ENCODE results near the gene RNU1-2.
"Not testable (repeated sequence)": the region's sequence is repeated elsewhere in the genome, so short reads cannot be mapped to it uniquely, and the experiment has no call there.

The RNU1-2 gene

DNA sequence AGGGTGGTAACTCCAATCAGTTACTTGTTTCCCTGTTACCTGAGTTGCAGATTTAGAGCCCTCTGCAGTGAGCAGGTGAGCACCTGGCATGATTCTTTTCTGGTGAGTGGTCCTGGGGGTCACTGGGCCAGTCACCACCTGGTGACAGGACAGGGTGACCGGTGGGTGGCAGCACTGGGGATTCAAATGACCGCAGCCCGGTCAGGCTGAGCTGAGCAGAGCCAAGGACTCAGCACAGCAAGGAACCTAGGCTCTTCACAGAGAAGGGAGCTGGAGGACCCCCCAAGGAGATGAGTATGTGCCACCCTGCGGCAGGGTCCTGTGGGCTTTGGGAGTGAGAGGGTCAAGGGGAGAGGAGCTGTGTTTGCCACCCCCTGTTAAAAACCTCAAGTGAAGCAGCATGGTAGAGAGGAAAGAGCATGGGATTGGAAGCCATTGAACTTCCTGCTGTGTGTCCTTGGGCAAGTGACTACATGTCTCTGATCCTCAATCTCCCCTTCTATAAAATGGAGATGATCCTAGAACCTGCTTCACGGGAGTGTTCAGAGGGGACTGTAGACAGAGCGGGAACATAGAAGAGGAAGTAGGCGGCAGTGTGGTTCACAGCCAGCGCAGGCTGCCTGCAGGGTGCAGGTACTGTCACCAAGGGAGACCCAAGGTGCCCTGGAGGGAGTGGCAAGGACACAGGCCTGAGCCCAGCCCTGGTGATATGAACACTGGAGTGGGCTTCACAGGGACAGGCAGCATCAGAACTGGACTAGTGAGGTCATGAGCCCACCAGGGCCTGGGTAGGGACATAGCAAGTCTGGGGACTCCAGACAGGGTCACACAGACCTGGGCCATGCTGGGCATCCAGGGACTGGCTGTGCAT, 16.3 kb downstream of the RNU1-2 start:
- DNase-seq, result not testable (repeated sequence)

DNA sequence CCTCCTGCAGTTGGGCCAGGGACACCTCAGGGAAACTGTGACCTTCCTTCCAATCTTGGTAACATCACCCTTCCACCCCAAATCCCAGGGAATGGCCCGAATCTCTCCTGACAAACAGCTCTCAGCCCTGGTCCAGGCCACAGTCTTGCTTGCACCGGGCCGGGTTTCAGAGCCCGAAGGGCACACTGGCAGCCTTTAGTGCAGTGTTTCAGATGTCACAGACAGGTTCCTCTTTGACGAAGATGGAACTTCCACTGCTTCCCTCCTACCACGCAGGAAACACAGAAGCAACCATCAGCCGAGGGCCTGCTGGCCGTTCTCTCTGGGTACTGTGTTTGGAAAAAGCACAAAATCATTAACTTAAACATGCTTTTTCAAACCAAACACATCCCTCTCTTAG, 17.0 kb downstream of the RNU1-2 start:
- DNase-seq, result not testable (repeated sequence)

DNA sequence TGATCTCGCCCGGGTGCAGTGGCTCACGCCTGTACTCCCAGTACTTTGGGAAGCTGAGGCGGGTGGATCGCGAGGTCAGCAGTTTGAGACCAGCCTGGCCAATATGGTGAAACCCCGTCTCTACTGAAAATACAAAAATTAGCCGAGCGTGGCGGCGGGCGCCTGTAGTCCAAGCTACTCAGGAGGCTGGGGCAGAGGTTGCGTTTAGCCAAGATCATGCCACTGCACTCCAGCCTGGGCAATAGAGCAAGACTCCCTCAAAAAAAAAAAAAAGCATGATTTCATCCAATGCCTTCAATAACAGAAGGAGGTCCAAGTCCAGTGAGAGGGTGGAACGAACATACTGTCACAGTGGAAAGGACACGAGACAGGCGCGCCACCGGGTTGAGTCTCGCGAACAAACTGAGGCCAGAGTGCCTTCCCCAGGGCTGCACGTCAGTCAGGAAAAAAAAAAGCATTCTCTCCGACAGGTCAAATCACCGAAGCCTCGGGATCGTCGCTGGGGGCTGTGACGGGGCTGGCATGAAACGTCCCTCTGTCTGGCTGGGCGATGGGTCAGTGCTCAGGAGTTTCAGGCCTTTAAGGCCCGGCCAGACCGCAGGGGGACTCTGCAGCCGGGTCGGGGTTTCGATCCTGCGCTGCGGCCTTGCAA, 17.5 kb downstream of the RNU1-2 start:
- no peak for DNase-seq

DNA sequence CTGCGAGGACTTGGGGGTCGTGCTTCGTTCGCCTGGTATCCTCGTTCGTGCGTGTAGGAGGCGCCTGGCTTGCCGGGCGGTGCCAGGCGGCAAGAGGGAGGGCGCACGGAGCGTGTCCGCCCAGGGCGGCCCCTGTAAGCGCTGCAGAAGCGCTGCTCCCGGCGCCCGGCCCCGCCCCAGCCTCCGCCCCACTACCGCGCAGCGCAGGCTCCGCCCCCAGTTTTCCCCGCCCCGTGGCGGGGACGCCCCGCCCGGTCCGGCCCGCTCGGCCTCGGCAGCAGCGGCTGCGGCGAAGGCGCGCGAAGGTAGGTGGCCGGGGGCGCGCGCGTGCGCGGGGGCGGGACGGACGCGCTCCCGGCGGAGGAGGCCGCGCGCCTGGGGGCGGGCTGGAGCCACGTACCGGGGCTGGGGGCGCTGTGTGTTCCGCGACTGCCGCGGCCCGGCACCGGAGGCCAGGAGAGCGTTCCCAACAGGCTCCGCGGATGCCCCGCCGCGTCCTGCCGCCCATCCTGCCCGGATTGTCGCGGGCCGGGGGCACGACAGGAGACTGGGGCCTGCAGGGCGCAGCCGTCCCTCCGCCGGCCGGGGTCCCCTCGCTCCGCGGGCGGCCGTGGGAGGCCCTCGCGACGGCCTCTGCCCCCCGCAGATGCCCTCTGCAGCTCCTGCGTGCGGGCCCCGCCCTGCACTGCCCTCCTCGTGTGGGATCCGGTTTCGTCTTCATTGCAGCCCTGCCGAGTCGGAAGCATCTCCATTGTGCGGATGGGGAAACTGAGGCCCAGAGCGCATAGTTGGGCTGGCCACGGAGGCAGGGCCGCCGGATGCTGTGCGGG, 18.3 kb downstream of the RNU1-2 start:
- peak; percentile 94 for DNase-seq

DNA sequence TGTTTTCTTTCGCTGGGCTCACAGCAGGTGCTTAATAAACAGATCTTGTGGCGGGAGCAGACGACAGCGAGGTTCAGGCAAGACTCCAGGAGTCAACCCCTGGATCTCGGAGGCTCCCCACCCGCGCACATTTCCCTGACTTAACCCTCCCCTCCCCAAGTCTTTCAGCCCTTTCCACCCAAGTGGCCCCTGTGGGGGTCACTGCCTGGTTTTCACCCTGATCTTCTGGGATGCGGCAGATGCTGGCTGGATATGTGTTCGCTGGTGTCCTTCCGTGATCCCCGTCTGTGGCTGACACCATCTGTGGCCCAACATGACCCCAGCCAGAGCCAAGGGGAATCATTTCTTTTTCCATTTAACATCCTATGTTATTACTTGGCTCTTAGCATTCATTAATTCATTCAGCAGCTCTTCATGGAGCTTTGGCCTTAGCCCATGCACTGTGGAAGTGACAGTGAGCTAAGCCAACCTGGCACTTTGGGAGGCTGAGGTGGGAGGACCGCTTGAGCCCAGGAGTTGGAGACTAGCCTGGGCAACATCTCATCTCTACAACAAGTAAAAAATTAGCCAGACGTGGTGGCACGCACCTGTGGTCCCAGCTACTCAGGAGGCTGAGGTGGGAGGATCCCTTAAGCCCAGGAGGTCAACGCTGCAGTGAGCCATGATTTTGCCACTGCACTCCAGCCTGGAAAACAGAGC, 19.3 kb downstream of the RNU1-2 start:
- DNase-seq, result not testable (repeated sequence)

DNA sequence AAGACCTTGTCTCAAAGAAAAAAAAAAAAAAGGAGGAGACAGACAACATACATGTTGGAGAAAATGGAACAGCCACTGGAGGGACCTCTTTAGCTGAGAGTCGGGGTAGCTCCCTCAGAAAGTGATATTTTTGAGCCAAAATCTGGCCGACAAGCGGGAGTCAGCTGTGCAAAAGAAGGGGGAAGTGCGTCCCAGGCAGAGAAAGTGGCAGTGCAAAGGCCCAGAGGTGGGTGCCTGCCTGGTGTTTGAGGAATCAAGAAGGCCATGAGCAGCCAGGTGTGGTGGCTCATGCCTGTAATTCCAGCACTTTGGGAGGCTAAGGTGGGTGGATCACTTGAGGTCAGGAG, 19.8 kb downstream of the RNU1-2 start:
- DNase-seq, result no peak

DNA sequence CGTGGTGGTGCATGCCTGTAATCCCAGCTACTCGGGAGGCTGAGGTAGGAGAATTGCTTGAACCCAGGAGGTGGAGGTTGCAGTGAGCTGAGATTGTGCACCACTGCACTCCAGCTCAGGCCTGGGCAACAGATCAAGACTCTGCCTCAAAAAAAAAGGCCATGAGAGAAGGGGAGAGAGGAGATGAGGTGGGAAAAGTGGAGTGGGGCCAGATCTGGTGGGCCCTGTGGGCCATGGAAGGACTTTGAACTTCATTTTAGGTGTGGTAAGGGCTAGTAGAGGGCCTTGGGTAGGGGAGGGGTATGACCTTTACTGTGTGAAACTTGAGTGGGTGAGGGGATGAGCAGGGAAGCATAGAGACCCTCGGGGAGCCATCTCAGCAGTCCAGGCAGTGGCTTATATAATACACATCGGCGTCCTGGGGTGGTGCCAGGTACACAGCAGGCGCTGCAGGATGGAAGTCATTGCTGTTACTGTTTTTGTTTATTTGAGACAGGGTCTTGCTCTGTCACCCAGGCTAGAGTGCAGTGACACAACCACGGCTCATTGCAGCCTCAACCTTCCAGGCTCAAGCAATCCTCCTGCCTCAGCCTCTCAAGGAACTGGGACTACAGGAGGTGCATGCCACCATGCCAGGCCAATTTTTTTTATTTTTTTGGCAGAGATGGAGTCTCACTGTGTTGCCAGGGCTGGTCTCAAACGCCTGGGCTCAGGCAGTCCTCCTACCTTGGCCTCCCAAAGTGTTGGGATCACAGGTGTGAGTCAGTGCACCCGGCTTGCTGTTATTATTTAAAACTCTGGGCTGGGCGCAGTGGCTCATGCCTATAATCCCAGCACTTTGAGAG, 20.5 kb downstream of the RNU1-2 start:
- not testable (repeated sequence) for DNase-seq

DNA sequence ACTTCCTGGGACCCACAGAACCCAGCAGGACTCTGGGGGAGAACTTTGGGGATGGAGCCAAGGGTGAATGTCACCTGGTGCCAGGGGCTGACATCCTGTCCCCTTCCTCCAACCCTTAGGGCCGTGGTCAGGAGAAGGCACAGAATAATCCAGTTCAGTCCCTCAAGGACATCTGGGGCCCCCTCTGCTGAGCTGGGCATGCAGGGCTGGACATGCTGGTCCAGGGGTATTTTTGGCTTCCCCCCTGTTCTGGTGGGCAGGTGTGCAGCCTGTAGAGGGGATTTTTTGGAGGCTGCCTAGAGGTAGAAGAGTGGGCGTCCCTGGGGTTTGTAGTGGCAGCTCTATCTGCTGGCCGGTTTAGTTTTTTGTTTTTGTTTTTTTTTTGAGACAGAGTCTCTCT, 22.6 kb downstream of the RNU1-2 start:
- no peak for DNase-seq

DNA sequence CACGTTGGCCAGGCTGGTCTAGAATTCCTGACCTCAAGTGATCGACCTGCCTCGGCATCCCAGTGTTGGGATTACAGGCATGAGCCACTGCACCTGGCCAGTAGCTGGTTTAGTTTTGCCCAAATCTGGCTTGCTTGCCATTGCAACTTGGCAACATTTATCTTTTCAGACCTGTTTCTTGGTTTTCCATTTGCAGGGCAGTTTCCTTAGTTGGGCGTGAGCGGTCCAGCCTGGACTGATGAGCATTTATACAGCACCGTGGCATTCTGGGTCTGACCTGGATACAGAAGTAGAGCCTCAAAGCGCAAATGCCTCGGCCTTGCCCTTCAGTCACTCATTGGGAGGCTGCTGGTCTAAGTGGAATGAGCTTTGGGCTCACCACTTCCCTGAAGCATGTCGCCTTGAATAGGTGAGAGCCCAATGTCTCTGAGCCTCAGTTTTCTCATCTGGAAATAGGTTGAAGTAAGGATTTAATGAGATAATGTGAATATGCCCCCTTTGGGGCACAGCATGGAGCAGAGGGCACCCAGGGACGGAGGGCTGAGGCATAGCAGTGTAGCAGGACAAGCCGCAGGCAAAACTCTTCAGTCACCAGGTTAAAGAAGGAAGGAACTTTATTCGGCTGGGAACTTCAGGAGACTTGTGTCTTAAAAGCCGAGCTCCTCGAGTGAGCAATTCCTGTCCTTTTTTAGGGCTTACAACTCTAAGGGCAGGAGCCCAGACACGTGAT, 23.3 kb downstream of the RNU1-2 start:
- DNase-seq, result not testable (repeated sequence)

DNA sequence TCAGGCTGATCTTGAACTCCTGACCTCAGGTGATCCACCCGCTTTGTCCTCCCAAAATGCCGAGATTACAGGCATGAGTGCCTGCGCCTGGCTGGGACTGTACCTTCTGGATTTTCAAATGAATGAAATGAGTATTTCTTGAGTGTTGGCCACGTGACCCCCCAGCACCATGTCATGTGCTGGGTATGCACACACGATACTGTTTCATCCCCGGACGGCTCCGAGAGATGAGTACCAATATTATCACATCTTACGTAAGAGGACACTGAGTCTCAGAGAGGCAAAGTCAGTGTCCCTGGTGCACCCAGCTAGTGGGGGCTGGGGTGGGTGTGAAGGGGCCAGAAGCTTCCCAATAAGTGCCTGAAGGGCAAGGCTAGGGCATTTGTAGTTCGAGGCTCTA, 25.2 kb downstream of the RNU1-2 start:
- no peak for DNase-seq

DNA sequence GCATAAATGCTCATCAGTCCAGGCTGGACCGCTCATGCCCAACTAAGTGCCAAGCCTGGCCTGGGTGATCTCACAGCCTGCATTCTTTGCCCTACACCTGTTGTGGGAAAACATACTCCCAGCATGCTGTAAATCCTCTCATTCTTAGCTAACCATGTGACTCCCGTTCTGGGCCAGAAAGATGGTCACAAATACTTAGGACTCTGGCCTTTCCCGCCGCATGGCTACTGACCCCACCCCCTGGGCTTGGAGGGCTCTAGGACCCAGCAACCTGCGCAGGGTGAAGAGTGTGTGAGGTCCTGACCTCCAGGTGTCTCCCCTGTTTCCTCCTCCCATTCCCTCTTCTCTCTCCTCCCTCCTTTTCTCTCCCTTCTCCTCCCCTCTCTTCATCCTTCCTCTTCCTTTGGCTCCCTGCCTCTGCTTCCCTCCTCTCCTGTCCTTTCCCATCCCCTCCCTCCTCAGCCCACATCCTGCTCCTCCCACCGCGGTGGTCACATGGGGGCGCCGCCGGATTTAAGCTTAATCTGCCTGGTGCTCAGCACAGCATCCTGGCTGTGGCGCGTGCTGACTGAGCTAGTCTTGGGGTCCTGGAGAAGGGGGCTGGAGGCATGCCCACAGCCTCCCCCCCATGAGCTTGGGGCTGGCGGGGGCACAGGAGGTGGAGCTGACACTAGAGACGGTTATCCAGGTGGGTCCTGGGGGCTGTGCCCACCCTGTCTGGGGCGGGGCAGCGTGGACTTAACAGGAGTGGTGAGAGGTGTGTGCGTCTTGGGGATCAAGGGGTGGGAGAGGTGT, 25.8 kb downstream of the RNU1-2 start, which contains the start of gene CROCC:
Gene CROCC, plus strand, starts transcription at position 541 of the 795 bp plus-strand sequence. Its CDS starts 88 bp downstream, at position 629.
- DNase-seq, result no peak

DNA sequence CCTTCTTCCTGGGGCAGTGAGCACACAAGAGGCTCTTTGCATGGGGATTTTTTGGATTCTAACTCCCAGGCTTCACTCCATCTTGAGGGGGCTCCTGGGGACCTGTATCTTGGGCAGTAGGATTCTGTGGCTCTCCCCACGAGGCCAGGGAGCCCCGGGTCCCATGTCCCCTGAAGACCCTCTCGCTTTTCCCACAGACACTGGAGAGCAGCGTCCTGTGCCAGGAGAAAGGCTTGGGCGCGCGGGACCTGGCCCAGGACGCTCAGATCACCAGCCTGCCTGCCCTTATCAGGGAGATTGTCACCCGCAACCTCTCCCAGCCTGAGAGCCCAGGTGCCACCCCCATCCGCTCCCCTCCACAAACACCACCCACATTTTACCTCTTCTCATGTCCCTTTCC, 26.7 kb downstream of the RNU1-2 start:
- DNase-seq, result no peak

DNA sequence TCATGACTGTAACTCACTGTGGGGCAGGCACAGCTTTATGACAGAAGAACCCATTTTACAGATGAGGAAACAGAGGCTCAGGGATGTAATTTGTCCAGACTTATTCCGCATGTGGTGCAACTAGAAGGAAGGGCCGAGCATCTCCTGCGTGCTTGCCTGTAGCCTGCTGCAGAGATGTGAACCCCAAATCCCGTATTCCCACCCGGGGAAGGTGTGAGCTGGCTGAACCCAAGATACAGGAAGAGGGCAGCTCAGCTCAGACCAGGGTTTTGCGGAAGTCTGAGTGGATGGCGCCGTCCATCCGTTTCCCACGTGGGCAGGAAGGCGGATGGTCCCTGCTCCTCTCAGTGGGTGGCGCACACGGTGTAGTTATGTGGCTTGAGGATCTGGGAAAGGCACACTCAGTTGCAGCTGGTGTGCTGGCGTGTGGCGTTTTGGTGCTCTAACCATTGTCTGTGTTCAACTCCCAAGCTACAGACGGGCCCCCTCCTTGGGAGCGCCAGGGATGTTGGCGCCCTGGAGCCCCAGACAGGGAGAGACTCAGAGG, 27.2 kb downstream of the RNU1-2 start:
- no peak for DNase-seq

DNA sequence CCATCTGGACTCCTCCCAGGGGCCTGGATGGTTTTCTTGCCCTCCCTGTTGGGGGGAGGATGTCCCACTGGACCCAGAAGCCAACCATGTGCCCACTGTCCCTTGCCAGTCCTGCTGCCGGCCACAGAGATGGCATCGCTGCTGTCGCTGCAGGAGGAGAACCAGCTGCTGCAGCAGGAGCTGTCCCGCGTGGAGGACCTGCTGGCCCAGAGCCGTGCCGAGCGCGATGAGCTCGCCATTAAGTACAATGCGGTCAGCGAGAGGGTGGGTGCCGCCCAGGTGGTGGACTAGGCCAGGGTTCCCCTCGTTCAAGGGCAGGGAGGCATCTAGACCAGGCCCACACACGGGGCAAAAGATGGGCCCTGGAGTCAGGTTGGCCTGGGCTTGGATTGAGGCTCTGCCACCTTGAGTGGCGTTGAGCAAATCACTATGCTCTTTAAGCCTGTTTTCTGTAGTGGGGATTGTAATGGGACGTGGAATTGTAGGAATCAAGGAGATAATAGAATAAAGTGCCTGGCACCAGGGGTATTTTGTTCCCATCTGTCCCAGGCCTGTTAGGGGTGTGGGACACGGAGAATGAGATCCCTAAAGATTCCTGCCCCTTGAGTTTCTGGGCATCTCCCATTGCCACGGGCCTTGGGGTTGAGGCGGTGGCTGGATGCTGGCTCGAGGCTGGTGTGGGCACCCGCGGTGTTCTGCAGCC, 28.6 kb downstream of the RNU1-2 start:
- no peak for DNase-seq

DNA sequence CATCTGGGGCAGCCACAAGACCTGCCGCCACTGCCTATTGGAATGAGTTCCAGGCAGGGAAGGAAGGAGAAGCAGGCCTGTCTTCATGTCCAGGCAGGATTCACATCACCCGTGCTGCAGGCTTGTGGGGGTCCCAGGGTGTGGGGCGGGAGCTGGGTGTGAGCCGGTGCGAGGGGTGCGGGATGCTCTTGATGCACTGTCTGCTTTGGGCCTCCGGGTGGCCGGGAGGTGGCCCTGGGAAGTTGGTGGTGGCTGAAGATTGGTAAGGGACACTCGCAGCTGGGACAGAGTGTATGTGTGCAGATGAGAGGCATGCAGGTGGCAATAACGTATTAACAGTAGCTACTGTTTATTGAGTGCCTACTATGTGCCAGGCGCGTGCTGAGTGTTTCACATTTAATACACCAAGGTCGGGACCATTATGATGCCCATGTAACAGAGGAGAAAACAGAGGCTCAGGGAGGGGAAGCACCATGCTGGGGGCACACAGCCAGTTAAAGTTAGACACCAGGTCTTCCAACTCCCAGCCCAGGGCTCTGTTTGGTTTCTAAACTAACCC, 29.2 kb downstream of the RNU1-2 start:
- DNase-seq, result no peak

DNA sequence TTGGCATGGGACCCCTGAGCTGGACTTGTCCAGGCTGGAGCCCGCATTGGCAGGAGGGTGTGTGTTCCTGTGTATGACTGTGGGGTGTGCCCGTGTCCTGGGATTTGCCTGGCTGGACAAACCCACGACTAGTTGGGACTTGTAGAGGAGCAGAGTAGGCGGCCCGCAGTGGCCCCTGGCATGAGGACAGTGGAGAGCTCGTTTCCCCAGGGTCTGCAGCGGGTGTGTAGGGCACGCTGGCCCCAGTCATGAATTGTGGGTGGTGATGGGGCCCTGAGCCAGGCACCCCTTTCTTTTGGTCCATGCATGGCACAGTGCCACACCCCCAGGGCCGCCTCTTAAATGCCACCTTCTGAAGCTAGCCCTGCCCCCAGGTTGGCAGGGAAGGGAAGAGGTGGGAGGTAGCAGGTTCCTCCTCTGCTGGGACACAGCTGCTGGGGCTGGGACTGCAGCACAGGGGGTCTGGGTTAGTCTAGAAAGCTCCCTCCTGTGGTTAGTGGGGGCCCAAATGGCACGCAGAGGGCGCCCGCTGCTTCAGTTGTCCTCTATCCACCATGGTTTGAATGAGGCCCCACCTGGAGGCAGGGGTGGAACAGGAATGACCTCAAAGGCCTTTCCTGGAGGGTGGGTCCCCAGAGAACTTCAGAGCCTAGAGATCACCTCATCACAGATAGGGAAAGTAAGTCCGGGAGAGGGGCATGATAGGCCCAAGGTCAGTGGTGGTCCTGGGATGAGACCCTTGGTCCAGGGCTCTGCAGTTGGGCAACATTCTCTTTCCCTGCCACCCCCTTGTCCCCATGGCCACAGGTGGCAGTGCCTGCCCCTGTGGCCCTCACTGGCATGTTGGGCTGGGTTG, 30.1 kb downstream of the RNU1-2 start:
- DNase-seq, result no peak

DNA sequence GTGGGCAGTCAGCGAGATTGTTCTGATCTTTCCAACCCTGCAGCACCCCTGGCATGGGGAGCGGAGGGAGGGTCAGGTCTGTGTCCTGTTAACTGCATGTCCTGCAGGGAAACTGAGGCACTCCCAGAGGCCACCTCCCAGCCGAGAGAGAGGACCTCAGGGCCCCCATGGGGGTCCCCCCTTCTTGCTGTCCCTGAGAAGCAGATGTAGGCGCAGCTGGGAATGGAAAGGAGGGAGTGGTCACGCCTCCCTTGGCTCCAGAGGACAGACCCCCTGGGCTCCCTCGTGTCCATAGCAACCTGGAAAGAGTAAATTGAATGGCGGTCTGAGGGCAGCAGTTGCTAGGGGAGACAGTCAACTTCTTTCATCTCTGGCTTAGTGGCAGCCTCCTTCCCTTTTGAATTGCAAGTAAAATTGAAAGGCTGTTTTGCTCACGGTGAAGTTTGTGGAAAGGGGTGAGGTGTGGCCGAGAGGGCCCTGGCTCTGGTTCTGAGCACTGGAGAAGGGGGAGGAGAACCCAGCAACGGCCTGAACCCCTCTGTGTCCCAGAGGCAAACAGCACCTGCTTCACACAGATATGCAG, 30.8 kb downstream of the RNU1-2 start:
- DNase-seq, result no peak

DNA sequence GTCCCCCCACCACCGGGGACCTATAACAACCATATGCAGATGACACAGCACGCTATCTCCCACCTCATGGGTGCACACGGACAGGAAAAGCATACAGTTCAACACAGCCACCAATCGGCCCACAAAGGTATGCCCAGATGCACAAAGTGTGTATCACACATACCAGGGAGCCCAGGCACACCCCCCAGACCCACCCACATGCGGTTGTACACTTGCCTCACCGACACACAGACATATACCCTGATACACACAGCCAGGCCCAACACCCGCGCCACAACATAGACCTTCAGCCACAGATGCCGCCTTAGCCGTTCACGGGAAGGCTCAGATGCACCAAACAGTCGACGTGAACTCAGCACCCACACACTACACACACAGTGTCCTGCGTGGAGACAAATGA, 31.5 kb downstream of the RNU1-2 start:
- DNase-seq, result no peak
